Activated naive CD4-positive, alpha-beta T cell treated with anti-CD3 and anti-CD28 coated beads, Interleukin-2, amount 10 ng/mL, durations not matched to agents 5 hours and 36 hours (primary cell): ENCODE data around the gene CBLL1. TPM values are rescaled to one million over a fixed set of nuclear protein-coding genes. Genes with fewer than 3 reads are reported as not detected.

Experiments used
- total RNA-seq, 2 experiments: library from RNA; stranded (reverse); gene quantifications; one replicate each; pipeline ENCODE4 v1.2.3, GENCODE V29; 2021

Gene CBLL1
- total RNA-seq = 10 to 100 TPM; 41.5 to 45.4 TPM

GRCh38 chr7:107743567-107744344 is at the start of gene CBLL1:
Gene CBLL1 (plus strand): TSS chr7:107744142. CDS start chr7:107744164, 22 bp downstream.

GRCh38 chr7:107803009-107803610 is 59.2 kb downstream of the CBLL1 start, which contains the start of gene SLC26A3:
Gene SLC26A3 (minus strand): TSS chr7:107803223. CDS start chr7:107794509, 8,714 bp downstream.

Other genes with a start within 250 kb of the CBLL1 start
- 10 to 100 TPM; 30.4 to 37.3 TPM for gene COG5, start 180.2 kb upstream of the CBLL1 start, total RNA-seq
- gene DUS4L, start 180.2 kb upstream of the CBLL1 start, total RNA-seq = 1 to 10 TPM; 7.7 to 8.3 TPM
- gene BCAP29, start 163.9 kb upstream of the CBLL1 start, total RNA-seq = 10 to 100 TPM; 26.8 to 28.0 TPM
- under 1 TPM; 0.51 to 0.88 TPM for gene SLC26A4, start 83.3 kb upstream of the CBLL1 start, total RNA-seq
- gene SLC26A3, start 59.1 kb downstream of the CBLL1 start, total RNA-seq = not detected
- 10 to 100 TPM; 54.3 to 57.0 TPM for gene DLD, start 147.0 kb downstream of the CBLL1 start, total RNA-seq